ENCODE results near the gene HMGN2. TPM values are rescaled to one million over a fixed set of nuclear protein-coding genes. Genes with fewer than 3 reads are reported as not detected.
"Not testable (repeated sequence)": the region's sequence is repeated elsewhere in the genome, so short reads cannot be mapped to it uniquely, and the experiment has no call there.

The HMGN2 gene
- total and polyA plus RNA-seq, 4 donors: 51.8 to 218 (median 132) TPM

- Histone ChIP-seq H3K36me3 (ENCODE audit: control insufficient read depth in 4 of 4, insufficient read depth in 3 of 4, low read depth in 1 of 4, low read length in 3 of 4) (no peaks in the 10 kb centered on the region), H3K4me3 (ENCODE audit: low read depth in 1 of 3, low read length in 3 of 3) (no peak overlapping the region), H3K27me3 (ENCODE audit: control insufficient read depth in 4 of 4, insufficient read depth in 4 of 4, low read length in 3 of 4) (no peaks in the 10 kb centered on the region), H3K4me1 (ENCODE audit: control insufficient read depth in 4 of 4, insufficient read depth in 4 of 4, low read length in 3 of 4) (peaks cover 2 to 17% (median 8%) of the 10 kb centered on the region in 4 donors), H3K27ac (ENCODE audit: low read depth in 1 of 2, low read length in 2 of 2) (no peak overlapping the region), H3K9me3 (ENCODE audit: control insufficient read depth in 4 of 4, low read length in 3 of 4) (no peaks in the 10 kb centered on the region), H3K9ac (ENCODE audit: low read depth in 1 of 2, low read length in 2 of 2) (no peak overlapping the region)
- DNase-seq (ENCODE audit: low spot score): no peak
- WGBS: 93% methylated on average over 7 of the region's 7 CpGs
- TF ChIP-seq SP1 (IDR thresholded peaks at IDR 0.05): no peak
- no peak for TF ChIP-seq MAX (IDR thresholded peaks at IDR 0.05)
Measured at GRCh38 chr1:26498894-26499293, 26.7 kb downstream of the HMGN2 start.

GRCh38 chr1:26500488-26501175 lies 28.4 kb downstream of the HMGN2 start:
- WGBS: under 1% methylated on average over 74 of the region's 74 CpGs
- no peaks in the 10 kb centered on the region for H3K27me3 ChIP-seq (ENCODE audit: control insufficient read depth in 4 of 4, insufficient read depth in 4 of 4, low read length in 3 of 4)

GRCh38 chr1:26510711-26511110 lies 38.5 kb downstream of the HMGN2 start:
- H3K36me3 ChIP-seq (ENCODE audit: control insufficient read depth in 4 of 4, insufficient read depth in 3 of 4, low read depth in 1 of 4, low read length in 3 of 4); H3K4me3 ChIP-seq (ENCODE audit: low read depth in 1 of 3, low read length in 3 of 3); H3K9ac ChIP-seq (ENCODE audit: low read depth in 1 of 2, low read length in 2 of 2); H3K27ac ChIP-seq (ENCODE audit: low read depth in 1 of 2, low read length in 2 of 2); H3K9me3 ChIP-seq (ENCODE audit: control insufficient read depth in 4 of 4, low read length in 3 of 4); DNase-seq (ENCODE audit: low spot score); H3K27me3 ChIP-seq (ENCODE audit: control insufficient read depth in 4 of 4, insufficient read depth in 4 of 4, low read length in 3 of 4); H3K4me1 ChIP-seq (ENCODE audit: control insufficient read depth in 4 of 4, insufficient read depth in 4 of 4, low read length in 3 of 4): not testable (repeated sequence)
- 87% methylated on average over 2 of the region's 2 CpGs for WGBS

More at GRCh38 chr1:26500488-26501175, 28.4 kb downstream of the HMGN2 start:
- peak overlapping the region; percentile 48 to 66 for H3K9ac ChIP-seq (ENCODE audit: low read depth in 1 of 2, low read length in 2 of 2)
- no peaks in the 10 kb centered on the region for H3K36me3 ChIP-seq (ENCODE audit: control insufficient read depth in 4 of 4, insufficient read depth in 3 of 4, low read depth in 1 of 4, low read length in 3 of 4)
- H3K9me3 ChIP-seq (ENCODE audit: control insufficient read depth in 4 of 4, low read length in 3 of 4): no peaks in the 10 kb centered on the region
- TF ChIP-seq MAX (IDR thresholded peaks at IDR 0.05) (peak; percentile 17), REST (IDR thresholded peaks at IDR 0.05) (peak; percentile 11), CTCF (IDR thresholded peaks at IDR 0.05; ENCODE audit: low read depth, low read length, missing input control) (no peak)
- H3K27ac ChIP-seq (ENCODE audit: low read depth in 1 of 2, low read length in 2 of 2): peak overlapping the region; percentile 73 to 90
- peak overlapping the region; percentile 67 to 85 (median 85) for H3K4me3 ChIP-seq (ENCODE audit: low read depth in 1 of 3, low read length in 3 of 3)
- peak; percentile 97 for DNase-seq (ENCODE audit: low spot score)
- H3K4me1 ChIP-seq (ENCODE audit: control insufficient read depth in 4 of 4, insufficient read depth in 4 of 4, low read length in 3 of 4): peaks cover 2 to 17% (median 8%) of the 10 kb centered on the region in 4 donors

GRCh38 chr1:26515836-26516235 lies 43.6 kb downstream of the HMGN2 start:
- WGBS: 86% methylated on average over 4 of the region's 4 CpGs
- not testable (repeated sequence) for H3K4me3 ChIP-seq (ENCODE audit: low read depth in 1 of 3, low read length in 3 of 3); H3K4me1 ChIP-seq (ENCODE audit: control insufficient read depth in 4 of 4, insufficient read depth in 4 of 4, low read length in 3 of 4); H3K36me3 ChIP-seq (ENCODE audit: control insufficient read depth in 4 of 4, insufficient read depth in 3 of 4, low read depth in 1 of 4, low read length in 3 of 4); H3K27me3 ChIP-seq (ENCODE audit: control insufficient read depth in 4 of 4, insufficient read depth in 4 of 4, low read length in 3 of 4); H3K27ac ChIP-seq (ENCODE audit: low read depth in 1 of 2, low read length in 2 of 2); DNase-seq (ENCODE audit: low spot score); H3K9me3 ChIP-seq (ENCODE audit: control insufficient read depth in 4 of 4, low read length in 3 of 4); H3K9ac ChIP-seq (ENCODE audit: low read depth in 1 of 2, low read length in 2 of 2)

Measured in liver (tissue), 9 donors.